Measurements from ENCODE around the gene KRTAP10-6.

DNA sequence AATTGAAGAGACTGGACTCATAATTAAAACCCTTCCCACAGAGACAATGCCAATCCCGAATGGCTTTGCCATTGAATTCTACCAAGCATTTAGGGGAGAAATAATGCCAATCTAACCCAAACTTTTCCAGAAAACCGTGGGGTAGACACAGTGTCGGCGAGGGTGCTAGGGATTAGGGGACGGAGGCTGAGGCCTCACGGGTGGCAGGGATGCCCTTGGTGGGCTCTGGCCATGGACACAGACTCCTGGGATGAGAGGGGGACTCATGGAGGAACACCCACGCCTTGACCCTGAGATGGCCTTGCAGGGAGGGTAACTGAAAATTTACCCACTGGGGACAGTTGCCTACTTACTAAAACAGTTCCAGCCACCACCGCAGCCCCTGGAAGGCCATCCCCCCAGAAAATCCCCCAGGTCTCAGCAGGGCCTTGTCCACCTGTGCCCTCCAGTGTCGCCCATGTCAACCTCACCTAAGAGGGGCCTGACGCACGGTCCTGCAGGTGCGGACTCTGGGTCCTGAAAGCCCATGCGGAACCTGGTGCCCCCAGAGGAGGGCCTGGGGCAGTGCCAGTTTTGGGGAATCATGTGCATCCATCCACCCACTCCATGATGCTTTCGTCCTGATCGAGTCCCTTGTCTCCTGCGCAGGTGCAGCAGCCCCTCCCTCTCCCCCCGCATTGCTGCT lies 13.8 kb downstream of the KRTAP10-6 start:
- TF ChIP-seq POLR2A (IDR thresholded peaks at IDR 0.05) (no peak), CTCF (IDR thresholded peaks at IDR 0.05) (no peak)

All from right lobe of liver (tissue), 4 donors.